ENCODE data around the gene ATP11A. TPM values are rescaled to one million over a fixed set of nuclear protein-coding genes. Genes with fewer than 3 reads are reported as not detected.
"Not testable (repeated sequence)": the region's sequence is repeated elsewhere in the genome, so short reads cannot be mapped to it uniquely, and the experiment has no call there.

ATP11A gene
- total RNA-seq, 1 donor from 2014 or later = 22.1 TPM

GRCh38 chr13:112692586-112692985 lies 2.7 kb downstream of the ATP11A start:
- DNase-seq = no peak

- DNase-seq = no peak
Measured at GRCh38 chr13:112693831-112694497, 4.1 kb downstream of the ATP11A start.

DNA sequence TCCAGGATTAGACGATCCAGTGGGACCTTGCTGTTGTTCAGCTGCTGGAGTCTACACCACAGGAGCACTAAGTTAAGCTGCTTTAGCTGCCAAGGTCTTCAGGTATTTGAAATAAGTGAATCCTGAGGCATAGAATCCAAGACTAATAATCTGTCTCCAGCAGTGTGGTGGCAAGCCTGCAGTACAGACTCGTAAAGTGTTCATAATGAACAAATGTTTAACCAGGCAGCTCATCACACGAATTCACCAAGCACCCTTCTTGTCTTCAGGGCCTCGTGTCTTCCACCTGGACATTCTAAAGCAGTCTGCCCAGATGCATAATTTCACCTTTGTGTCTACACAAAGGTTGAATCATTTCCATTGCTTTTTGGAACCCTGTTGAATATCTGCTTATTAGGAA lies 5.3 kb downstream of the ATP11A start:
- DNase-seq = no peak

GRCh38 chr13:112696001-112696868 lies 6.4 kb downstream of the ATP11A start:
- no peak for DNase-seq

- no peak for DNase-seq
Measured at GRCh38 chr13:112696869-112697465, 7.1 kb downstream of the ATP11A start.

DNA sequence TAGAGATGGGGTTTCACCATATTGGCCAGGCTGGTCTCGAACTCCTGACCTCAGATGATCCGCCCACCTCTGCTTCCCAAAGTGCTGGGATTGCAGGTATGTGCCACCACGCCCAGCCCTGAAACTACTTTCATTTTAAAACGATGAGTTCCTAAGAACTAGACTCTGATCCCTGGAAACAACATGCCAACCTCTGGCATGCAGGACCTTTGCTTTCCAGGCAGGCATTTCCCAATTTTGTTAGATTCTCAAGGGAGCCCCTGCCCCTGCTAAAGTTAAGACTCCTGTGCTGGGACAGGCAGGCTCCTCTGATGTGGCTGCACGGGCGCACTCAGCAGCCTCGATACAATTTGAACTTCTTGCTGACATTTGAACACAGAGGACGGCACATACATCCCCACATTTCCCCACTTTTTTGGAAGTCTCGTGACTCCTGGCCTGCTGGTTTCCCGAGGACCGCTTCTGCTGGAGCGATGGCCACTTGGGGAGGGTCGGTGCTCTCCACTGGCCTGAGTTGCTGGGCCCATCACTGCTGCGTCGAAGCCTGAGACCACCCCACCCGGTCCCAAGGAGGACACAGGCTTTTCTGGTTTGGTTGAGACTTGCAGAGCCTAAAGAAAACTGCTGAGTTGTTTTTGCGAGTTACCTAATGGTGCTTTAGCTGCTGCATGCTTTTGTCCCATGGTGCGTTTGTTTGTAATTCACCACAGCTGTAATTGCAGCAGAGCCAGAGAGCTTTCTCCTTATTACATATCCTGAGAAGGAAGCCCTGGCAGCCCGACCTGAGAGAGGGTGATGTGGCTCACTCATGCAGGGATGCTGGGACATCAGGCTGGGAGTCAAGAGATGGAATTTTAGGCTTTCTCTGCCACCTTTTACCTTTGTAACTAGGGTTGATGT lies 8.2 kb downstream of the ATP11A start:
- peak; percentile 18 for DNase-seq

- DNase-seq = no peak
Measured at GRCh38 chr13:112699322-112699918, 9.6 kb downstream of the ATP11A start.

GRCh38 chr13:112700291-112701060 lies 10.6 kb downstream of the ATP11A start:
- DNase-seq = no peak

GRCh38 chr13:112702341-112702985 lies 12.6 kb downstream of the ATP11A start:
- peak; percentile 52 for DNase-seq

GRCh38 chr13:112702986-112703379 lies 13.1 kb downstream of the ATP11A start:
- peak; percentile 50 for DNase-seq

GRCh38 chr13:112703449-112704284 lies 13.8 kb downstream of the ATP11A start:
- peak; percentile 57 for DNase-seq

GRCh38 chr13:112704308-112705145 lies 14.7 kb downstream of the ATP11A start:
- DNase-seq = no peak

GRCh38 chr13:112705286-112705685 lies 15.4 kb downstream of the ATP11A start:
- no peak for DNase-seq

- DNase-seq = no peak
Measured at GRCh38 chr13:112706171-112706570, 16.3 kb downstream of the ATP11A start.

DNA sequence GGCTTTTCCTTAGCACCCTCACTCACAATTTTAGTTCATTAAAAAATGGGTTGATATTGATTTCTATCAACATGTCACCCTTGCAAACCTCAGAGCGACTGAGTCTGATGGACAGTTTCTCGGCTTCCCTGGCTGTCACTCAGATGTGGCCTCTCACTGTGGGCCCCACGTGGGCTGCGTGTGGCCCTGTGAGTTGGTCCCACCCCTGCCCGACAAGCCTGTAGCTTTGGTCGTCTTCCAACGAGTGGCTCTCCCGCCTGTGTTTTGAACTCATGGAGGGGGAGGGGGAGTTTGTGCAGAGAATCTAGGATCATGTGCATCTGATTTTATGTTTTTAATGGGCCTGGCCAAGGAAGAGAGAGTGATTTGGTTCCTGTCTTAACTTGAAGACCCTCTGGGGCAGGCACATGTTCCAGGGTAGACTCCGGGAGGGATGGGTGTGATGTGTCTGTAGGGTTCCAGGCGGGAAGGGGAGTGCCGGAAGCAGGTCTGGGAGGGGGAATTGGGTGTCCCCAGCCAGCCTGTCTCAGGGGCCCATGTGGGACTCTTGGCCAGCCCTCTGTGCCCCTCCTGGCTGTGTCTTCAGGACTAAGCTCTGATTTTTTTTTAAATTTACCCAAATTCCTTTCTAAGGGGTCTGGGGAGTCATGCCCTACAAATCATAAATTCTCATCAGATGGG lies 18.9 kb downstream of the ATP11A start:
- DNase-seq = no peak

GRCh38 chr13:112709316-112709715 lies 19.5 kb downstream of the ATP11A start:
- DNase-seq = not testable (repeated sequence)

GRCh38 chr13:112709825-112710783 lies 20.3 kb downstream of the ATP11A start:
- DNase-seq = no peak
